ENCODE results near the gene NOC3L. TPM values are rescaled to one million over a fixed set of nuclear protein-coding genes. Genes with fewer than 3 reads are reported as not detected.

NOC3L gene
- total RNA-seq, 1 donor = 21.0 TPM

DNA sequence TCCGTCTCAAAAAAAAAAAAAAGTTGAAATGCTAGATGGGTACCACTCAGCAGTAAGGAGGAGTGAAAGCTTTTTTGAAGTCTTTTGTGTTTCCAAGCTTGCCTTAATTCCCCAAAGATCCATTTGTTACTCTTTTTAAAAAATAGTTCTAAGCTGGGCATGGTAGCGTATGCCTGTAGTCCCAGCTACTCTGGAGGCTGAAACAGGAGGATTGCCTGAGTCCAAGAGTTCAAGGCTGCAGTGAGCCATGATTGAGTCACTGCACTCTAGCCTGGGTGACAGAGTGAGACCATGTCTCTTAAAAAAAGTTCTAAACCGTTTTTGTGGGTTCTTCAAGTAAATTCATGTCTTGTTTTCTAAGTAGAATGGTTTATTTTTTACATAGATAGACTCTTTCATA lies 44.9 kb upstream of the NOC3L start:
- H3K4me3 ChIP-seq (ENCODE audit: insufficient read depth, low read length) = no peak overlapping the region
- H3K4me2 ChIP-seq (ENCODE audit: insufficient read depth, low read length) = no peak overlapping the region
- peaks cover 89% of the 10 kb centered on the region for H3K79me2 ChIP-seq (ENCODE audit: insufficient read depth, low read length)
- H3K27me3 ChIP-seq (ENCODE audit: insufficient read depth, low read length) = no peaks in the 10 kb centered on the region
- no peaks in the 10 kb centered on the region for H3K36me3 ChIP-seq (ENCODE audit: insufficient read depth, low read length)
- peaks cover 15% of the 10 kb centered on the region for H4K20me1 ChIP-seq (ENCODE audit: insufficient read depth, low read length)
- no peak overlapping the region for H3K27ac ChIP-seq (ENCODE audit: low read depth, low read length)
- TF ChIP-seq, protein P1, sequence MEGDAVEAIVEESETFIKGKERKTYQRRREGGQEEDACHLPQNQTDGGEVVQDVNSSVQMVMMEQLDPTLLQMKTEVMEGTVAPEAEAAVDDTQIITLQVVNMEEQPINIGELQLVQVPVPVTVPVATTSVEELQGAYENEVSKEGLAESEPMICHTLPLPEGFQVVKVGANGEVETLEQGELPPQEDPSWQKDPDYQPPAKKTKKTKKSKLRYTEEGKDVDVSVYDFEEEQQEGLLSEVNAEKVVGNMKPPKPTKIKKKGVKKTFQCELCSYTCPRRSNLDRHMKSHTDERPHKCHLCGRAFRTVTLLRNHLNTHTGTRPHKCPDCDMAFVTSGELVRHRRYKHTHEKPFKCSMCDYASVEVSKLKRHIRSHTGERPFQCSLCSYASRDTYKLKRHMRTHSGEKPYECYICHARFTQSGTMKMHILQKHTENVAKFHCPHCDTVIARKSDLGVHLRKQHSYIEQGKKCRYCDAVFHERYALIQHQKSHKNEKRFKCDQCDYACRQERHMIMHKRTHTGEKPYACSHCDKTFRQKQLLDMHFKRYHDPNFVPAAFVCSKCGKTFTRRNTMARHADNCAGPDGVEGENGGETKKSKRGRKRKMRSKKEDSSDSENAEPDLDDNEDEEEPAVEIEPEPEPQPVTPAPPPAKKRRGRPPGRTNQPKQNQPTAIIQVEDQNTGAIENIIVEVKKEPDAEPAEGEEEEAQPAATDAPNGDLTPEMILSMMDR (IDR thresholded peaks at IDR 0.05; ENCODE audit: extremely low read depth, low read depth, low read length) = no peak
- no peaks in the 10 kb centered on the region for H3K9me3 ChIP-seq (ENCODE audit: low read depth, low read length)
- H2AFZ ChIP-seq (ENCODE audit: low read length) = no peak overlapping the region
- H3K4me1 ChIP-seq (ENCODE audit: insufficient read depth, low read length) = peaks cover 13% of the 10 kb centered on the region
- no peak for DNase-seq (ENCODE audit: insufficient read length, low spot score, missing footprints)

DNA sequence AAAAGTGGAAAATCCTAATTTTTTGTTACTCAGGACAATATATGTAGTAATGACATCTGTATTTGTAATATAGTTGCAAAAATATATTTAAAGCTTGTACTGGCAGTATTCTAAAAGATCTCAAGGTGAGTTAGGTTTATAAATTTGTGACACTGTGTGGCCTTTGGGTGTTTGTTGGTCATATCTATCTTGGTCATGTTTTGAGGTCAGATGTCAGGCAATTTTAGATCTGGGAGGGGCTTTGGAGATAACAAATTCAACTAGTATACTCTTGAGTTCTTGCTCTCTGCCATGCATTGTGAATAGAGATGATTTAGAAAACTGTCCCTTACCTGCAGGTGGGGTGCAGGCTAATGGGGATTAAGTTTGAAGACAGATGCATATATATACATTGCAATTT lies 42.7 kb upstream of the NOC3L start:
- no peak for DNase-seq (ENCODE audit: insufficient read length, low spot score, missing footprints)
- H3K27ac ChIP-seq (ENCODE audit: low read depth, low read length) = no peak overlapping the region
- no peak overlapping the region for H2AFZ ChIP-seq (ENCODE audit: low read length)
- H3K4me3 ChIP-seq (ENCODE audit: insufficient read depth, low read length) = no peak overlapping the region
- H4K20me1 ChIP-seq (ENCODE audit: insufficient read depth, low read length) = peaks cover 15% of the 10 kb centered on the region
- H3K79me2 ChIP-seq (ENCODE audit: insufficient read depth, low read length) = peaks cover 72% of the 10 kb centered on the region
- peaks cover 7% of the 10 kb centered on the region for H3K4me1 ChIP-seq (ENCODE audit: insufficient read depth, low read length)
- TF ChIP-seq, protein P1 (IDR thresholded peaks at IDR 0.05; ENCODE audit: extremely low read depth, low read depth, low read length) = no peak
- H3K36me3 ChIP-seq (ENCODE audit: insufficient read depth, low read length) = no peaks in the 10 kb centered on the region
- H3K27me3 ChIP-seq (ENCODE audit: insufficient read depth, low read length) = no peaks in the 10 kb centered on the region
- H3K9me3 ChIP-seq (ENCODE audit: low read depth, low read length) = no peaks in the 10 kb centered on the region
- H3K4me2 ChIP-seq (ENCODE audit: insufficient read depth, low read length) = peak overlapping the region; percentile 94

GRCh38 chr10:94403380-94404213 lies 40.9 kb upstream of the NOC3L start:
- Histone ChIP-seq H4K20me1 (ENCODE audit: insufficient read depth, low read length) (peaks cover 15% of the 10 kb centered on the region), H2AFZ (ENCODE audit: low read length) (peak overlapping the region; percentile 91), H3K27ac (ENCODE audit: low read depth, low read length) (peak overlapping the region; percentile 68), H3K79me2 (ENCODE audit: insufficient read depth, low read length) (peaks cover 56% of the 10 kb centered on the region), H3K4me2 (ENCODE audit: insufficient read depth, low read length) (peak overlapping the region; percentile 94), H3K4me1 (ENCODE audit: insufficient read depth, low read length) (peaks cover 3% of the 10 kb centered on the region), H3K27me3 (ENCODE audit: insufficient read depth, low read length) (no peaks in the 10 kb centered on the region), H3K36me3 (ENCODE audit: insufficient read depth, low read length) (no peaks in the 10 kb centered on the region), H3K9me3 (ENCODE audit: low read depth, low read length) (no peaks in the 10 kb centered on the region), H3K4me3 (ENCODE audit: insufficient read depth, low read length) (peak overlapping the region; percentile 91)
- TF ChIP-seq, protein P1 (IDR thresholded peaks at IDR 0.05; ENCODE audit: extremely low read depth, low read depth, low read length) = no peak
- DNase-seq (ENCODE audit: insufficient read length, low spot score, missing footprints) = peak; percentile 84

GRCh38 chr10:94402843-94403379 lies 40.2 kb upstream of the NOC3L start:
- peak overlapping the region; percentile 91 for H3K4me3 ChIP-seq (ENCODE audit: insufficient read depth, low read length)
- peak overlapping the region; percentile 94 for H3K4me2 ChIP-seq (ENCODE audit: insufficient read depth, low read length)
- H3K9me3 ChIP-seq (ENCODE audit: low read depth, low read length) = no peaks in the 10 kb centered on the region
- DNase-seq (ENCODE audit: insufficient read length, low spot score, missing footprints) = peak; percentile 85
- H3K27me3 ChIP-seq (ENCODE audit: insufficient read depth, low read length) = no peaks in the 10 kb centered on the region
- peak overlapping the region; percentile 90 for H2AFZ ChIP-seq (ENCODE audit: low read length)
- peaks cover 15% of the 10 kb centered on the region for H4K20me1 ChIP-seq (ENCODE audit: insufficient read depth, low read length)
- TF ChIP-seq, protein P1 (IDR thresholded peaks at IDR 0.05; ENCODE audit: extremely low read depth, low read depth, low read length) = no peak
- no peaks in the 10 kb centered on the region for H3K36me3 ChIP-seq (ENCODE audit: insufficient read depth, low read length)
- H3K27ac ChIP-seq (ENCODE audit: low read depth, low read length) = peak overlapping the region; percentile 68
- H3K79me2 ChIP-seq (ENCODE audit: insufficient read depth, low read length) = peaks cover 49% of the 10 kb centered on the region
- H3K4me1 ChIP-seq (ENCODE audit: insufficient read depth, low read length) = peaks cover 3% of the 10 kb centered on the region

Measured in osteoblast (primary cell).